Transverse colon (tissue), 4 donors: ENCODE measurements around the gene CDKN1C. TPM values are rescaled to one million over a fixed set of nuclear protein-coding genes. Genes with fewer than 3 reads are reported as not detected.

ENCODE experiments used
- DNase-seq: peaks from one replicate; pipeline ENCODE4 v3.0.0-alpha.2; 2019
- H3K27ac ChIP-seq, 4 donors: fragments of 200-600 bp; sonication (generic); 2 replicates each; pipeline ENCODE4 v1.5.1; 2016 to 2018; ENCODE audit warnings: inconsistent platforms in 4 of 4
- H3K27me3 ChIP-seq: fragments of 200-600 bp; sonication (generic); 2 replicates; pipeline ENCODE4 v1.5.1; 2017; ENCODE audit warnings: inconsistent platforms
- H3K36me3 ChIP-seq, 4 donors: fragments of 200-600 bp; sonication (generic); 2 replicates each; pipeline ENCODE4 v1.5.1; 2017 to 2019; ENCODE audit warnings: inconsistent platforms in 4 of 4
- H3K4me1 ChIP-seq, 4 donors: fragments of 200-600 bp; sonication (generic); 2 replicates each; pipeline ENCODE4 v1.5.1; 2017 to 2020; ENCODE audit warnings: inconsistent platforms in 4 of 4
- H3K4me3 ChIP-seq, 4 donors: fragments of 200-600 bp; sonication (generic); 1 replicate in 1 of 4; 2 replicates in 3 of 4; pipeline versions ENCODE4 v1.5.1 to v1.6.1; 2017 to 2019; ENCODE audit warnings: inconsistent platforms in 4 of 4
- H3K9me3 ChIP-seq, 2 donors: fragments of 200-600 bp; sonication (generic); 2 replicates each; pipeline ENCODE4 v1.5.1; 2017 to 2019; ENCODE audit warnings: inconsistent platforms in 2 of 2
- EP300 ChIP-seq: sonication (generic); formaldehyde crosslinking; IDR thresholded peaks from one replicate; pipeline ENCODE4 v1.6.1; 2017; ENCODE audit warnings: antibody characterized with exemption, low read depth
- POLR2A ChIP-seq: fragments of 450-650 bp; IDR thresholded peaks from one replicate; pipeline ENCODE4 v1.6.1; 2016; ENCODE audit warnings: antibody characterized with exemption, mild to moderate bottlenecking, moderate library complexity
- POLR2AphosphoS5 ChIP-seq, 3 donors: sonication (generic); formaldehyde crosslinking; IDR thresholded peaks; one replicate each; pipeline ENCODE4 v1.6.1; 2016; ENCODE audit warnings: antibody characterized with exemption in 3 of 3
- WGBS, 2 donors: methylation state at CpG; one replicate each; pipeline ENCODE4 v1.1.5; 2018; ENCODE audit warnings: low coverage in 1 of 2; 5-methylcytosine and 5-hydroxymethylcytosine counted together
- in situ Hi-C, 4 donors: fragments of 200-750 bp; cut with MboI; loops; one replicate each; pipeline versions ENCODE4 v1.15.0 to v1.15.1; 2017; ENCODE audit warnings: low sequenced_read_pairs in 3 of 4, low pct_ligation_motif_present in 1 of 4, low pct_unique_long_range_greater_than_20kb in 1 of 4
- intact Hi-C: fragments of 100-400 bp; cut with DNase I; formaldehyde crosslinking; loops from one replicate; pipeline ENCODE4 v1.15.1; 2023; ENCODE audit warnings: low total_unique reads
- total RNA-seq, 4 donors: library from RNA; depleted of rRNA; stranded (reverse); fragments of >200 nt; gene quantifications; one replicate each; pipeline ENCODE4 v1.1.0, GENCODE V29; 2016
- TF ChIP-seq, protein P1 (sequence below), 5 experiments: fragments of 200-600 bp in 3 of 5; fragments of 450-650 bp in 2 of 5; sonication (generic) in 3 of 5; IDR thresholded peaks; 1 replicate in 2 of 5; 2 replicates in 3 of 5; pipeline ENCODE4 v1.5.1; 2016 to 2017; ENCODE audit warnings: antibody characterized with exemption in 5 of 5, inconsistent platforms in 3 of 5, mild to moderate bottlenecking in 2 of 5, moderate library complexity in 1 of 5

The CDKN1C gene
- total RNA-seq, 4 donors from 2014 or later, result 12.4 to 40.0 (median 27.7) TPM

DNA sequence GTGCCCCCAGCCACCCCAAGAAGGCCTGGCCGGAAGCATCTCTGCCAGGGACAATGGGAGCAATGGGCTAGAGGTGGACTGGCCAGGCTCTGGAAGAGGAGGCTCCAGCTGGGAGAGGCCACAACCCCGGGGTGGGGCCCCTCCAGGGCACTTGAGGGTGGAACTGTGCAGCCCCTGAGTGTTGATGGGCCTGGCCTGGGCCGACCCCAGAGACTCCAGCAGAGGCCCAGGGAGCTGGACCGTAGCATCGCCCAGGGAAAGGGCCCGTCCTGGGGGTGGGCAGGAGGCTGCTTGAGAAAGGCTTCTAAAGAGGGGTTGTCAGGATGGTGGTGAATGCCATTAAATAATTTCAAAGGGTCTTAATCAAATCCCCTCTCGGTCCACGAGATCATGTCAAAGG lies 30.4 kb downstream of the CDKN1C start:
- no peak for DNase-seq
- no peaks in the 10 kb centered on the region for H3K27me3 ChIP-seq
- H3K4me3 ChIP-seq, result no peak overlapping the region
- H3K27ac ChIP-seq, result no peak overlapping the region
- TF ChIP-seq, protein P1, sequence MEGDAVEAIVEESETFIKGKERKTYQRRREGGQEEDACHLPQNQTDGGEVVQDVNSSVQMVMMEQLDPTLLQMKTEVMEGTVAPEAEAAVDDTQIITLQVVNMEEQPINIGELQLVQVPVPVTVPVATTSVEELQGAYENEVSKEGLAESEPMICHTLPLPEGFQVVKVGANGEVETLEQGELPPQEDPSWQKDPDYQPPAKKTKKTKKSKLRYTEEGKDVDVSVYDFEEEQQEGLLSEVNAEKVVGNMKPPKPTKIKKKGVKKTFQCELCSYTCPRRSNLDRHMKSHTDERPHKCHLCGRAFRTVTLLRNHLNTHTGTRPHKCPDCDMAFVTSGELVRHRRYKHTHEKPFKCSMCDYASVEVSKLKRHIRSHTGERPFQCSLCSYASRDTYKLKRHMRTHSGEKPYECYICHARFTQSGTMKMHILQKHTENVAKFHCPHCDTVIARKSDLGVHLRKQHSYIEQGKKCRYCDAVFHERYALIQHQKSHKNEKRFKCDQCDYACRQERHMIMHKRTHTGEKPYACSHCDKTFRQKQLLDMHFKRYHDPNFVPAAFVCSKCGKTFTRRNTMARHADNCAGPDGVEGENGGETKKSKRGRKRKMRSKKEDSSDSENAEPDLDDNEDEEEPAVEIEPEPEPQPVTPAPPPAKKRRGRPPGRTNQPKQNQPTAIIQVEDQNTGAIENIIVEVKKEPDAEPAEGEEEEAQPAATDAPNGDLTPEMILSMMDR (IDR thresholded peaks at IDR 0.05), result no peak
- TF ChIP-seq EP300 (no peak), POLR2A (no peak), POLR2AphosphoS5 (IDR thresholded peaks at IDR 0.05) (no peak)
- intact Hi-C loops (no loop called here), in situ Hi-C loops (no loop called here)
- no peaks in the 10 kb centered on the region for H3K9me3 ChIP-seq
- no peaks in the 10 kb centered on the region for H3K4me1 ChIP-seq
- H3K36me3 ChIP-seq, result no peaks in the 10 kb centered on the region
- 89% methylated on average over 8 of the region's 8 CpGs; no CpG with 5 or more reads in 1 of the 2 donors for WGBS, 2 donors

DNA sequence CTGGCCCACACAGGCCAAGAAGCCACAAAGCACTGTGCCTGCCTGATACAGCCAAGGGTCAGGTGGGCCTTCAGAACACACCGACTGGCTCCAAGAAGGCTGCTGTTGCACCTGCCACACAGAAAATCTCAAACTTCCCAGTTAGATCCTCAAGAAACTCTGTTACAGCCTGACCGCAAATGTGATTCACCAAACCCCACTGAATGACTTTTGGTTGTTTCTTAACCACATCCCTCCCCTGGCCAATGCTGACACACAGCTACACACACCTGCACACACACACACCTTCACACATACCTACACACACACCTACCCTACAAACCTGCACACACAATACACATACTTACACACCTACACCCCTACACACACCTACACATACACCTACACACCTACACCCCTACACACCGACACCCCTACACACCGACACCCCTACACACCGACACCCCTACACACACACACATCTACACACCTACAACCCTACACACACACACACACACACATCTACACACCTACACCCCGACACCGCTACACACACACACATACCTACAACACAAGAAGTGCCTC lies 31.5 kb downstream of the CDKN1C start:
- H3K27me3 ChIP-seq, result no peaks in the 10 kb centered on the region
- WGBS, 2 donors, result 93 to 96% methylated on average over 3 to 7 of the region's 7 CpGs
- no peak for TF ChIP-seq POLR2A
- no peak for TF ChIP-seq POLR2AphosphoS5 (IDR thresholded peaks at IDR 0.05)
- TF ChIP-seq, protein P1 (IDR thresholded peaks at IDR 0.05), result no peak
- TF ChIP-seq EP300, result no peak
- H3K27ac ChIP-seq, result no peak overlapping the region
- H3K9me3 ChIP-seq, result no peaks in the 10 kb centered on the region
- DNase-seq, result no peak
- H3K4me1 ChIP-seq, result no peaks in the 10 kb centered on the region
- intact Hi-C loops, result no loop called here
- H3K36me3 ChIP-seq, result no peaks in the 10 kb centered on the region
- in situ Hi-C loops, result no loop called here
- H3K4me3 ChIP-seq, result no peak overlapping the region

DNA sequence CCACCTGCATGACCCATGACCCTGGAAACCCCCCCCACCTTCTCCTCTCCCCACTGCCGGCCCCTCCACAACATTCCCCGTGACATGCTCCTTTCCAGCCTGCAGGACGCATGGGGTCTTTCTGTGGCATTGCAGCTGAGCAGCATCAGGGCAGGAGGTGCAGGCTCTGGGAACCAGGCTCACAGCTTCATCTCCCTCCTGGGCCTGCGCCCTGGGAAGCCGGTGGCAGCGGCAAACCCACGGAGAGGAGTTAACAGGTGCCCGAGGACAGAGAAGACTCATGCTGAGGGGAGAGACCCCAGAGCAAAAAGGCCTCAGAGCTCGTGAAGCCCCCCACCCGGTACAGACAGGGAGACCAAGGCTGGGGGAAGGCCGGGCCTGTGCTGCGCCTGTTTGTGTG lies 32.2 kb downstream of the CDKN1C start:
- intact Hi-C loops (no loop called here), in situ Hi-C loops (no loop called here)
- 91 to 94% methylated on average over 4 to 12 of the region's 12 CpGs for WGBS, 2 donors
- no peaks in the 10 kb centered on the region for H3K4me1 ChIP-seq
- no peak for DNase-seq
- H3K9me3 ChIP-seq, result no peaks in the 10 kb centered on the region
- TF ChIP-seq EP300 (no peak), POLR2A (no peak), POLR2AphosphoS5 (IDR thresholded peaks at IDR 0.05) (no peak)
- TF ChIP-seq, protein P1 (IDR thresholded peaks at IDR 0.05), result no peak
- no peak overlapping the region for H3K27ac ChIP-seq
- no peaks in the 10 kb centered on the region for H3K36me3 ChIP-seq
- no peaks in the 10 kb centered on the region for H3K27me3 ChIP-seq
- H3K4me3 ChIP-seq, result no peak overlapping the region

DNA sequence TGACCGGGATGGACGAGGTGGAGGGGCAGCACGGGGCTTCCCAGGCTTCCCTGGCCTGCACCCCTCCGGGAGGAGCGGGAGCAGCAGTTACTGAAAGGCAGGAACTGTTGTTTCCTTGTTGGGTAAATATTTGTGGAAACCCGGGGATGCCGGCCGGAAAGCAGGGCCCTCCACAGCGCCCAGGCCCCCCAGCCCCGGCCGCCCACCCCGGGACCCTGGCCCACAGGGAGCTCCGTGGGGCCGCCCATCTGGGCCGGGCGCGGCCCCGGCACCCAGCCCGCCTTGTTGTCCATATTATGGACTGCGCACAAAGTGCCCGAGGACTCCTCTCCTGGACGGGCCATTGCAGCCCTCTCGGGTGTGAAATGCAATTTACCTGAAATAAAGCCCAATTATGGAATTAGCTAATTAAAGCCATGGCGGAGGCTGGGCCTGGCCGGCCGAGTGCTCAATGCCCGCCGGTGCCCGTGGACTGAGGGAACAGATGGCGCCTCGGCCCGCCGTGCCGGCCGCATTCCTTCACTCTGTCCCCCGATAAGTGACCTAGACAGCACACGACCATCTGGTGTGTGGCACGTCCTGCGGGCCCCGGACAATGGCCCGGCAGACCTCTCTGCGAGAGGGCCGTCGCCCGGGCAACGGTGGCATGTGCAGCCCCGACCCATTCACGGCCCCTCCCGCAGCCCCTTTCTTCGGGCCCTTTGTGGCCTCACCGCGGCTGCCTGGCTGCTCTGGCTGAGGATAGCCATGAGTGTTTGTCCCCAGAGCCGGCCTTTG lies 35.4 kb downstream of the CDKN1C start:
- 87% methylated on average over 52 of the region's 53 CpGs; no CpG with 5 or more reads in 1 of the 2 donors for WGBS, 2 donors
- Histone ChIP-seq H3K9me3 (no peaks in the 10 kb centered on the region), H3K4me1 (no peaks in the 10 kb centered on the region), H3K36me3 (no peaks in the 10 kb centered on the region), H3K4me3 (no peak overlapping the region), H3K27ac (no peak overlapping the region), H3K27me3 (no peaks in the 10 kb centered on the region)
- no peak for DNase-seq
- TF ChIP-seq EP300, result no peak
- in situ Hi-C loops (no loop called here), intact Hi-C loops (no loop called here)
